SHP77 (cell line): ENCODE data around the gene SH2D4B.
"Not testable (repeated sequence)": the region's sequence is repeated elsewhere in the genome, so short reads cannot be mapped to it uniquely, and the experiment has no call there.

Source experiments
- DNase-seq, 2 experiments: peaks; one replicate each; lab custom pipeline; 2025; lab: John Stamatoyannopoulos, UW

SH2D4B gene

DNA sequence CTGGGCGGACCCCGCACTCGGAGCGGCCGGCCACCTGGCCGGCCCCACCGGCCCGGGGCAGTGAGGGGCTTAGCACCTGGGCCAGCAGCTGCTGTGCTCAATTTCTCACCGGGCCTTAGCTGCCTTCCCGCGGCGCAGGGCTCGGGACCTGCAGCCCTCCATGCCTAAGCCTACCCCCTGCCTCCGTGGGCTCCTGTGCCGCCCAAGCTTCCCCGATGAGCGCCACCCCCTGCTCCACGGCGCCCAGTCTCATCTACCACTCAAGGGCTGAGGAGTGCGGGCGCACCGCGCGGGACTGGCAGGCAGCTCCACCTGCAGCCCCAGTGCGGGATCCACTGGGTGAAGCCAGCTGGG lies 5.6 kb downstream of the SH2D4B start:
- not testable (repeated sequence) for DNase-seq

DNA sequence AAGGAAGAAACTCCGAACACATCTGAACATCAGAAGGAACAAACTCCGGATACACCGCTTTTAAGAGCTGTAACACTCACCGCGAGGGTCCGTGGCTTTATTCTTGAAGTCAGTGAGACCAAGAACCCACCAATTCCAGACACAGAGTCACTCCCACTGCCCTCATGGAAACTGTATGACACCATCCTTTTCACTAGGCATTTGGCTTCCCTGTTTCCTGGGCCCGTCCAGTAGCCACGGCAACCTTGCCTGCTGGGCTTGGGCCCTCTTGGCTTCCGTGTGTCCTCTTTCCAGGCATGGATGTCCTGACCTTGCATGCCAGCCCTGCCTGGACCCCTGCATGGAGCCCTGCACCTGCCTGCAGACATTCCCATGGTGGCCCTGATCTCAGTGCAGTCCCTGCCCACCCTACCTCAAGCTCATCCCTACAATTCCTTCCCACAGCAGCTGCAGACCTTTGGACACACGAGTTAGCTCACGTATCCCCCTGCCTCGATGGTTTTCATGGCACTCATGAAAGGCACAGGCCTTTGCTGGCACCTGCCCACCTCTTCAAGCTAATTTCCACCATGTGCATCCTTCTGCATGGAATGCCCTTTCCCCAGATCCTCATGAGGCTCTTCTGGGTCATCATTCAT lies 6.7 kb downstream of the SH2D4B start:
- DNase-seq, result no peak

DNA sequence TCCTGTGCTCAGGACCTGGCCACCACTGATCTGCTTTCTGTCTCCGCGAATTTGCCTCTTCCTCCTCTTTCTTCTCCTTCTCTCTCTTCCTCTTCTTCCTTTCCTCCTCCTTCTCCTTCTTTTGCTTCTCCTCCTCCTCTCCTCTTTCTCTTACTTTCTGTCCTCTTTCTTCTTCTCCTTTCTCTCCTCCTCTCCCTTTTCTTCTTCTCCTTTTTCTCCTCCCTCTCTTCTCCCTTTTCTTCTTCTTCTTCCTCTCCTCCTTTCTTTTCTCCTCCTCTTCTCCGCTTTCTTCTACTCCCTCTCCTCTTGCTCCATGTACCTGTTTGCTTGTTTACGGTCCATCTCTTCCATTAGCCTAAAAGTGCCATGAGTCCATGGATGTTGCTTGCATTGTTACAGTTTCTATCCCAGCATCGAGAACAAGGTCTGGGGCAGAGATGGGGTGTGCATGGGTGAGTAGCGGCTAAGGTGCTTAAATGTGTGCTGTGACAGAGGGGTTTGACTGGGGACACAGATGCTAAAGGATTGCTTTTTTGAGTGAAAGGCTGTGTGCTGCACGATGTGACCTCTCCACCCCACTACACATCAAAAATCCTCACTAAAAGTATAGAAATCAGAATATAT lies 7.7 kb downstream of the SH2D4B start:
- DNase-seq, result no peak

DNA sequence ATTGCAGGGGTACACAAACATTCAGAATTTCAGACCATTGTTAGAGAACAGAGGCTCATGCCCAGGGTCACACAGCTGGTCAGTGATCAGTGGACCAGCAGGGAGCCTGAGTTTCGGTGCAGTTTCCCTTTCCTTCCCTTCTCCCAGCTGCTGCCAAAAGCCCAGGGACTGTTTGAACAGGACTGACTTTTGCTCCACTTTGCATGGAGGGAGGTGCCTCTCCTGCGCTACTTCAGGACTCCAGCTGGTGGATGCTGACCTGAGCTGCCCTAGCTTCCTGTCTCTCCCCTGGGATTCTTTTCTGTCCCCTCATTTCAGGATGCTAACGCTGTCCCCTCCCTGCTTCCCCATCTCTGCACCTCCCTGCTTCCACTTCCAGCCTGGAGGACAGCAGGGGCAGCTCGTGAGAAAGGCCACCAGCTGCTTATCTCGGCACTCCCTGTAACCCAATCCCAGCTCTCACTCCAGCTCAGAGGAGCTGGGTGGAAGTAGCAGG lies 14.5 kb downstream of the SH2D4B start:
- no peak for DNase-seq

DNA sequence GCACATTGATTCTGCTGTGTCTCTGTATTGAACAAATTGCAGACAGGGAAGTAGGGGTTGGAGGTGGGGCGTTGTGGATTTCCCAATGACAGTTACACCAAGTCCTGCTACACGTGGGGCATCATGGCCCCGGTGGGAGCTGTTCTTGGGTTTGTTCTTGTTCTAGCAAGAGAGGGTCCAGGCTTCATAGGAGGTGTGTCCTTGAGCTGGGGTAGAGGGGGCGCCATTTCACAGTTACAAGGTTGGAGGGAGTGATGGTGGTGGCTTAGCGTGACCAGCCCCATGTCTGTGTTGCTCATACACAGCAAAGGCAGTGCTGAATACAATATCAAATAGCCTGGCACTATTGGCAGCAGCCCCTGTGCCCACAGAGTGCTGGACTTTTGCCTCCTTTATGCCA lies 15.7 kb downstream of the SH2D4B start:
- no peak for DNase-seq

DNA sequence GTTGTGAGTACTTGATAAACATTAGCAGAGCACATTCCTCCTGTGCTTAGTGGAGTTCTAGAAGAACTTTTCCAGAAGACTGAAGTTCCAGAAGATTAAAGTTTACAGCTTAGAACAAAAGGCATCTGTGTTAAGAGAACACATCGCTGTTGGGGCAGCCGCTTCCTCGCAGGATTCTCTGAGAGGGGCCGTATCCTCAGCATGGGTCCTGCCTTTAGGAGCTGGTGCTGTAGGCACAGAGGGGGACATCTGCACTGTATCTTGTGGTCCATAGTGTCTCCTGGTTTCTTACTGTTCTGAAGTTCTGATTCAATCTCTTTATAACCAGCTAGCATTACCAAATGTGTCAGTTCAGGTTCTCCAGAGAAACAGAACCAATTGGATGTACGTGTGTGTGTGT lies 16.3 kb downstream of the SH2D4B start:
- no peak for DNase-seq

DNA sequence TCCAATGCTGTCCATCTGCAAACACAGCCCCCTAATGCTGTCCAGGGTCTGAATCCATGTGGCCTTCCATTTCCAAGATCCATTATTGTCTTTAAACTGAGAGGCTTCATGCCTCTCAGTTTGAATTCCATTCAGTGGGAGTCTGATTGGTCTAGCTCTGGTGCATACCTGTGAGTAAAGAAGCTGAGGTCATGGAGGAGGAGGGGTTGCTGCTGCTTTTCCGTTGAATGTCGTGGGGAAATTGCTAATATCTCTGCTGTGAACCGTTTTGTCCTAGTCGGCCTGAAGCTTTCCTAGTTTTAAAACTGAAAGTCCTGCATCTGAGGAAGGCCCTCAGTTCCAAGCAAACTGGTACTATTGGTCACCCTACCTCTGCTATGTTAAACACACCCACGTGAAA lies 17.7 kb downstream of the SH2D4B start:
- no peak for DNase-seq

DNA sequence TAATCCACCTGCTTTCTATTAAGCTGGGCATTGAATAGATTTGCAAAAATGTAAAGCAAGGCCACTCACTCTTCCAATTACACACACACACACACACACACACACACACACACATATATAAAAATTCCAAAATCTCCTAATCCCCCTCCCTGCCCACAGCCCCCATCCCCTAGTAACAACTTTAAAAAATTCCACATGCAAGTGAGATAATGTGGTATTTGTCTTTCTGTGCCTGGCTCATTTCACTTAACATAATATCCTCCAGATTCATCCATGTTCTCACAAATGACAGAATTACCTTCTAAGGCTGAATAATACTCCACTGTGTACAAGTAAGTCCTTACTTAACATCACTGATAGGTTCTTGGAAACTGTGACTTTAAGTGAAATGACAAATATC lies 24.2 kb downstream of the SH2D4B start:
- DNase-seq, result no peak

DNA sequence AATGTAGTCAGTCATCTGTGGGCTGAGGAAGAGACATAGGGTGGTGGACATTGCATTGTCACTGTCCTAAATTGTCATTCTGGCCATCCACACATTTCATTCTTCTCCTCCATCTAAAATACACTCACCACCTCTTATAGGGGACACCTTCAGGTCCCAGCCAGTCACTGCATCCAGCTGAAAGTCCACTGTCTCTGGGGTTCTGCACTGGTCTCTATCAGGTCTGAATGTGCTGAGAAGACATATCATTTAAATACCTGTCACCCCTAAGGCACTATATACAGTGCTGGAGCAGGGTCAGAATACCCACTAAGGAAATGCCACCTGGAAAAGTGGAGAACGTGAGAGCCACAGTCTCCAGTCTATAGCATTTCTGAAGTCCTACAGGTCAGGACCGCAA lies 29.6 kb downstream of the SH2D4B start:
- no peak for DNase-seq

DNA sequence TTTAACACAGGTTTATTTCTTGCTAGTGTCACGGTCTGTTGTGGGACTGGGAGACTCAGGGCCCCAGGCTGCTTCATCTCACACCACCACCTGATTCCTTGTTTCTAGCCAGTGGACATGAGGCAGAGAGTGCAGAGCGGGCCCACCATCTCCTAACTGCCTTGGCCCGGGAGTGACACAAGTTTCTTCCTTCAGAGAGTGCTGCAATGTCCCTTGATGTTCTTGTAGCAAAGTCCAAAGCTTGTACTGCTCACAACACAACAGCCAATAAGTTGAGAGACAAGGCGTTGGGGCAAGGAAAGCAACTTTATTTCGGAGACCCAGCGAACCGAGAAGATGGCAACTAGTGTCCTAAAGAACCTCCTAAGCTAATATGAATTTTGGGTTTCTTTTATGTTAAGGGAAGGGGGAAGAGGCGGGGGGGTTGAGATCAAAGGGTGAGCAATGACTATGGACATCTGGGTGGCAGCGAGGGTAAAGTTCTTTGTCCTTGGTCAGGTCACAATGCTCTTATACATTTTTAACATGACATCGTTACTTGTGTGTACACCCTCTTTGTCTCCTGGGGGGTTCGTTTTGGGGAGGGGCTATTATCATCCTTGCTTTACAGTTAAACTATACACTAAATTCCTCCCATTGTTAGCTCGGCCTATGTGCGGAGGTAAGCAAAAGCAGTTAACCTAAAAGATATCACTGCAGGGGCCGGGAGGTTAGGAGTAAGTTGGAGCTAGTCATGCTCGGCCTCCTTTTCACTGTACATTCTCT lies 31.6 kb downstream of the SH2D4B start:
- no peak for DNase-seq

DNA sequence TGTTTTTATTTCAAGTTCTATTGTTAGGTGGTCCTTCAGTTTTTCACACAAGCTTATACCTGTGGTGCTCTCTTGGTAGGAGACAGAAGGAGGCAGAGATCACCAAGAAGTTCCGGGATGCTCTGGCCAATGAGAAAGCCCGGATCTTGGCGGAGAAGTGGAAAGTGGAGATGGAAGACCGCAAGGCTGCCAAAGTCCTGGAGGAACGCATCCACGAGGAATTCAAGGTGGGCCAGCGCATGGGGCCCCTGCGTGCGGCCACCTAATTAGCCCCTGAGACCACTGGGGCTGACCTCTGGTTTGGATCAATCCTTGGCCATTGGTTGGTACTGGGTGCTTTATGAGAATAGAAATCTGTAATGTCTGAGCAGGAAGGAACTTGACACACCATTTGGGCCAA lies 33.6 kb downstream of the SH2D4B start:
- DNase-seq, result no peak

DNA sequence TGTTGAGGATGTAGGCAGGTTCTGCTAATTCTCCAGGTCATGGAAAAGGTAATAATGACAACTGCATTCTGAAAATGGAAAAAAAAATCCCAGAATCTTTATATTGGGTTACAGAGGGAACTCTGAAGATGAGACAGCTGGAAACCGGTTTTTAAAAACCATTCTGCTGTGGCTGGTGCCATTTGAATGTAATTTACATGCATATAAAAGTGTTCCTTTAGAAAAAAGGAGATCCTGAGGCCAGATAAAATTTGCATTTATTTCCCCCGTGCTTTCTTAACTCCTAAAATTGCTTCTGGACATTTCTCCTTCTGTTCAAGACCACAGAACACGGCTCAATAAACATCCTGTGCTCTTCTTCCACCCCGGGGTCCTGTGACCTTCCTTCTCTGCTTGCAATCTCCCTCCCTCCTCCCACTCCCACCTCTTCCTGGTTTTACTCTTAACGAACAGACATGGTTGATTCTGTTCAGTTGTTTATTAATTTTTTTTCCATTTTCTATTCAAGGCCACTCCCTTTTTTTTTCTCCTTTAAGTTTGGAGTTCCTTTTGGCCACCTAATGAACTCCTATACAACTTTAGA lies 41.6 kb downstream of the SH2D4B start:
- DNase-seq, result no peak

DNA sequence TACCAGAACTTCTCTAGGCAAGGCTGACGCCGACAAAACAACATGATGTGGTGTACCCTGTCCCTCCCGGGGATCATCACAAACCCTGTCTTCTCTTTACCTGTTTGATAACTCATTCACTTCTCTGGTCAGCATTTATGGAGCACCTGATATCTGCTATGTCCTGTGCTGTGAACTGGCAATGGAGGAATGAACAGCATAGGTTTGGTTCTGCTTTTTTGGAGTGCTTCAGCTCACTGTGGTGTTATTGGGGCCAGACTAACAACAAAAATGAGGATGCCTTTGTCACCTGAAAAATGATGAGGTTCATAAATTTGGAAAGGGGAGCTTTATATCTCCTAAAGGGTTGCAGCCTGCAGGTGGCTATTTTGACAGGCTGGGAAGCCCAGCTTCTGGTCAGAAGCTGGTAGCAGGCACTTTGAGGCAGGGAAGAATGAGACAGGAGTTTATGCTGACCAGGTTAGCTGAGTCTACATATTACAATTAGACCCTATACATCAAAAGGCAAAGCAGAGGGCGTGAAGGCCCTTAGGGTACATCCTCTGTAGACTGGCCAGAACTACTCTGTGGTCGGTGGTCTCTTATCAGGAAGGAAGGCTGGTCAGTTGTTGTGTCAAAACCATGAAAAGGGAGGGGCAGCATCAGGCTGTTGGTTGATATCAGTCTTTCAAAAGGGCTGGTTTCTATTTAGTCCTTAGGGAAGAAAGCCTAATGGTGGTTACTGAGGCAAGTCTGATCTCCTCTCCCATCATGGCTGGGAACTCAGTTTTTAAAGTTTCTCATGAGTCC lies 42.3 kb downstream of the SH2D4B start:
- DNase-seq, result no peak

DNA sequence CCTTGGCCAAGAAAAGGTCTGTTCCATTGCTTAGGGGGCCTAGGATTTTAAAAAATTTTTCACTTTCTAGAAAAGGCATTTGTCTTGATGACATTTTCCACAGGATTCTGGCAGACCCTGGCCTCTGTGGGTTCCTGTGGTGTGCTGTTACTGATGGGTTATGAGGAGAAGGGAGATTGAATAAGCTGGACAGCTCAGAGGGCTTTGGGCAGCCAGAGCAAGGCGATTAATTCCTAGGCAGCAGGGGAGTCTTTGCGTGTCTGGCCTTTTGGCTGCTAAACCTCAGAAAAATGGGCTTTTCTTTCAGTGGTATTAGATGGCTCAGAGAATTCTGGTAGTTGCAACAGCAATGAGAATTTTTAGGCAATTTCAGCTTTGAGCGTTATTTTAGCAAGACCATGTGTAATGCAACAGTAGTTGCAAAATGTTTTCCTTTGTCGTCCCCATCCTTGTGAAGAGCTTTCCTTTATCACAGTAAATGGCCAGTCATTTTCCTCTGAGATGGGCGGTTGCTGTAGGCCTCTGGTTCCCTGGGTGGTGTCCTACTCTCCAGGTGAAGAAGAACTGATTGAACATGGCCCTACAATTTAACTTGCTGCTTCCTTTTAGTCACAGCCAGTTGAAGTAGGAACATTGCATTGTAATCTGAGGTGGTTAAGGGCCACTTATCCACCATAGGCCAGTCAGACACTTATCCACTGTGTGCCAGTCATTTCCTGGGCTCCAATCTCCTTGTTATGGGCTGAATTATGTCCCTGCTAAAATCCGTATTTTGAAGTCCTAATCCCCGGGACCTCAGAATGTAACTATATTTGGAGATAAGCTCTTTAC lies 43.2 kb downstream of the SH2D4B start:
- DNase-seq, result no peak

DNA sequence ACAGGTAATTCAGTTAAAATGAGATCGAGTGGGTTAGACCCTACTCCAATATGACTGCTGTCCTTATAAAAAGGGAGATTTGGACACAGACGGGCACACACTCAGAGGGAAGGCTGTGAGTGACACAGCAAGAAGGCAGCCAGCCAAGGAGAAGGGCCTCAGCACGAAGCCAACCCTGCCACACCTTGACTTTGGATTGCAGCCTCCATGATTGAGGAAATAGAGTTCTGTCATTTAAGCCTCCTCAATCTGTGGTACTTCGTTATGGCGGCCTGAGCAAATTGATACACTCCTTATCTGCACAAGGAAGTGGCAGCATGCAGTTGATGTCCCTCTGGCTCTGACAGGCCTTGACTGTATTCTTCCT lies 43.8 kb downstream of the SH2D4B start:
- no peak for DNase-seq

DNA sequence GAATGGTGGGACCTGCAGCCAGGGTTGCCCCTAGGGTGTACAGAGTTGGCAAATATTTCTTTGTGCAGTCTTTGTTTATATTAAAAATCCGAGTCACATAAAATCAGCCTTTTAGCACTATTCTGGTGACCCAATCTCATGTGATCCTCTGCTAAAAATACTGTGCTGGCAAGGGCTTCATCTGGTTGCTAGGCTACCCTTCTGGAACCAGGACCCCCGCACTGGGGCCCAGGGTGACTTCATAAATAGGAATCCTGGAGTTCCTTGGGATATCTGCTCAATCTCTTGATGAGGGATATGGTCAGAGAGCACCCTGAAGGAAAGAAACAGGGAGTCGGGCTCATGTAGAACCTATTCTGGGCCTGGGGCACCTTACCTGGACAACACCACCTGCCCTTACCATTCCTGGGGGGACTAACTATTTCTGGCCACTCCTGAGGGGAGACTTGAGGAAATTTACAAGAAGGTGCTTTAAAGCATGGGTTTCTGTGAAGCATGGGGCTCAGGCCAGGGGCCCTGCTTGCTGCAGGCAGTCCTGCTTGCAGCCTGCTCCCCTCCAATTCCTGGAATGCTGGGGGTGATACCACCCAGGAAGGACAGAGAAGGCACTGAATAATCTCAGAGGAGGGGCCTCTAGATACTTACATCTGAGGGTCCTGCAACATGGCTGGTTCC lies 44.7 kb downstream of the SH2D4B start:
- DNase-seq, result no peak

DNA sequence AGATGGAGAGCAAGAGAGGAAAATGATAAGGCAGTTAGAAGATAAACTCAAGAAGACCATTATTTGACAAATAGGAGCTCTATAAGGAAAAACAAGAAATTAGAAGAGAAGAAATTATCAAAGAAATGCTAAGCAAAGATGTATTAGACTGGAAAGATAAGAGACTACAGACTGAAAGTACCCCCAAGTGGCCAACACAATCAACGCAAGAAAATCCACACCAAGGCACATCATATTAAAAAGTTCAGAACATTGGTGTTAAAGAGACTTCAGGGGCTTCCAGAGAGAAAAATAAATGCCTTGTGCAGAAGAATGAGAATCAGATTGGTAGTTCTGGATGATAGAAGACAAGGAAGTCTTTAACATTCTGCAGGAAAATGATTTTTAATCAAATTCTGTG lies 46.0 kb downstream of the SH2D4B start:
- no peak for DNase-seq

DNA sequence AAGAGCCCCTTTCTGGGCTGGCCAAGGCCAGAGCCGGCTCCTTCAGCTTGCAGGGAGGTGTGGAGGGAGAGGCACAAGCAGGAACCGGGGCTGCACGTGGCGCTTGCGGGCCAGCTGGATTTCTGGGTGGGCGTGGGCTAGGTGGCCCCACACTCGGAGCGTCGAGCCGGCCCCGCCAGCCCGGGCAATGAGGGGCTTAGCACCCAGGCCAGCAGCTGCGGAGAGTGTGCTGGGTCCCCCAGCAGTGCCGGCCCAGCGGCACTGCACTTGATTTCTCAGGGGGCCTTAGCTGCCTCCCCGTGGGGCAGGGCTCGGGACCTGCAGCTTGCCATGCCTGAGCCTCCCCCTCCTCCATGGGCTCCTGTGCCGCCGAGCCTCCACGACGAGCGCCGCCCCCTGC lies 48.1 kb downstream of the SH2D4B start:
- no peak for DNase-seq

DNA sequence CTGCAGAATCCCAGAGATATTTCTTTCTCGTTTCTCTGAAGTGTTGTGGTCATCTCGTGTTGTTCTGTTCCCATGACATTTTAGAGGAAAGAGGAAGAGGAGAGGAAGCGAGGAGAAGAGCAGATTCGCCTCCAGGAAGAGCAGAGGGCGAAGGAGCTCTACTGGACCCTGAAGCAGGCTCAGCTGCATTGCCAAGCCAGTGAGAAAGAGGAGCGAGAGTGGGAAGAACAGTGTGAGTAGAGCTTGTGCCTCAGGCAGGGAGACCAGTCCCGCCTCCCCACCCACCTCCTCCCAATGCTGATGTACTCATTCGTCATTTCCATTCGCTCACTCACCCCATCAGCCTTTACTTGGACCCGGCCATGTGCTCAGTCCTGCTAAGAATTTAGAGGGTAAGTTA lies 50.8 kb downstream of the SH2D4B start:
- no peak for DNase-seq

DNA sequence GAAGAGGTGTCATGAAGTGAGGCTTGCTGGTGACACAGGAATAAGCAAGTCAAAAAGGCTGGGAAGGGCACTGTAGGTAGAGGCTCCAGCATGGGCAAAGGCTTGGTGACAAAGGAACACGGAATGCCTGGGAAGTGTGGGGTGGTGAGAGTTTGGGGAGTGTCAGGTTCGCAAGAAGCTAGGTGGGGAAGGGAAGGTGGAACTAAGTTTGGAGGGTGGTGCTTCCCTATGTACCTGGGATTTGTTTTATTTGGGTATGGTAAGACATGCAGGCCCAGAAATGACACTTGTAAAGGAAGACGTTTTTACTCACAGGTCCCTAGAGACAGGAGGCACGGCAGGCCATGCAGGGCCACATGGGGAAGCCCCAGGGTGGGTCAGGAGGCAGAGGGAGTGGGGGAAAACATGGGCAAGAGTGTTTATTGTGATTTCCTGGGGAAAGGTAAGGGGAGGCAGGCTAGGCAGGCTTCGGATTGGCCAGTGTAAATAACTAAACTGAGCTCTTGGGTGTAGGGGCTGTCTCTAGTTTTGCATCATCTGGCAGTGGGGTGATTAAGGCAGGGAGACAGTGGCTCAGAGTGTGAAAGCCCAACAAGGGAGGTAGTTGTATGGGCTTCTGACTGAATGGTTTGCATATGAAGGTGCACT lies 52.1 kb downstream of the SH2D4B start:
- no peak for DNase-seq
